Neural cell (in vitro differentiated cells): Measurements from ENCODE around the gene CAPN9. TPM values are rescaled to one million over a fixed set of nuclear protein-coding genes. Genes with fewer than 3 reads are reported as not detected.

Source experiments
- H2AFZ ChIP-seq: fragments of 200-600, 300-800 bp; sonication (generic), shearing (Covaris generic); 2 replicates; pipeline ENCODE4 v1.6.0; 2014; ENCODE audit warnings: low read depth, mild to moderate bottlenecking, antibody characterized with exemption, low read length, moderate library complexity
- H3F3A ChIP-seq: fragments of 200-600 bp; shearing (Covaris generic); 2 replicates; pipeline ENCODE4 v1.6.1; 2016; ENCODE audit warnings: mild to moderate bottlenecking, moderate library complexity, mixed read lengths, antibody characterized with exemption, low read length; ENCODE audit not compliant: insufficient read depth, poor library complexity, severe bottlenecking
- H3K27ac ChIP-seq: fragments of 200-600, 300-800 bp; sonication (generic), shearing (Covaris generic); 2 replicates; pipeline ENCODE4 v1.5.1; 2014; ENCODE audit warnings: mild to moderate bottlenecking, low read length, moderate library complexity
- H3K27me3 ChIP-seq: fragments of 300-800, 200-600 bp; sonication (generic), shearing (Covaris generic); 2 replicates; pipeline ENCODE4 v1.6.0; 2014; ENCODE audit warnings: mild to moderate bottlenecking, low read depth, low read length, moderate library complexity; ENCODE audit not compliant: insufficient read depth
- H3K36me3 ChIP-seq: fragments of 300-800, 200-600 bp; sonication (generic), shearing (Covaris generic); 2 replicates; pipeline ENCODE4 v1.5.1; 2014; ENCODE audit warnings: mild to moderate bottlenecking, antibody characterized with exemption, low read length, moderate library complexity; ENCODE audit not compliant: insufficient read depth
- H3K4me2 ChIP-seq: fragments of 300-800, 200-600 bp; sonication (generic), shearing (Covaris generic); 2 replicates; pipeline ENCODE4 v1.6.0; 2014; ENCODE audit warnings: mild to moderate bottlenecking, low read length
- H3K4me3 ChIP-seq: fragments of 300-800, 200-600 bp; sonication (generic), shearing (Covaris generic); 2 replicates; pipeline ENCODE4 v1.5.1; 2014; ENCODE audit warnings: mild to moderate bottlenecking, low read length, moderate library complexity
- H3K79me2 ChIP-seq: fragments of 200-600 bp; shearing (Covaris generic); replicated peaks from 2 replicates; pipeline ENCODE4 v1.6.0; 2014; ENCODE audit warnings: mild to moderate bottlenecking, low read length, moderate library complexity; ENCODE audit not compliant: insufficient read depth
- H3K9ac ChIP-seq: fragments of 300-800, 200-600 bp; sonication (generic), shearing (Covaris generic); 2 replicates; pipeline ENCODE4 v1.6.1; 2016; ENCODE audit warnings: mild to moderate bottlenecking, low read length, mixed read lengths
- H3K9me2 ChIP-seq: fragments of 200-600 bp; shearing (Covaris generic); 2 replicates; pipeline ENCODE4 v1.6.1; 2016; ENCODE audit warnings: mild to moderate bottlenecking, low read length, mixed read lengths; ENCODE audit not compliant: insufficient read depth
- H3K9me3 ChIP-seq: fragments of 200-600, 300-800 bp; sonication (generic), shearing (Covaris generic); 2 replicates; pipeline ENCODE4 v1.6.1; 2016; ENCODE audit warnings: mild to moderate bottlenecking, mixed run types, low read length, moderate library complexity, mixed read lengths
- H4K20me1 ChIP-seq: fragments of 200-600 bp; shearing (Covaris generic); 2 replicates; pipeline ENCODE4 v1.6.1; 2016; ENCODE audit warnings: mild to moderate bottlenecking, mixed run types; ENCODE audit not compliant: insufficient read depth
- CTCF ChIP-seq: fragments of 450-650 bp; IDR thresholded peaks from 2 replicates; pipeline ENCODE4 v1.5.1; 2014; ENCODE audit warnings: antibody characterized with exemption, mild to moderate bottlenecking, moderate library complexity; ENCODE audit not compliant: poor library complexity, severe bottlenecking
- EP300 ChIP-seq: fragments of 450-650 bp; conservative IDR thresholded peaks from 2 replicates; pipeline ENCODE4 v1.6.1; 2014; ENCODE audit warnings: antibody characterized with exemption, mild to moderate bottlenecking, moderate library complexity; ENCODE audit not compliant: poor library complexity, severe bottlenecking
- EZH2 ChIP-seq: fragments of 200-600, 300-800 bp; shearing (Covaris generic), sonication (generic); IDR thresholded peaks from 2 replicates; pipeline ENCODE4 v1.6.1; 2014; ENCODE audit warnings: antibody characterized with exemption, low read length, borderline replicate concordance, mild to moderate bottlenecking; ENCODE audit not compliant: insufficient read depth, poor library complexity, severe bottlenecking
- MXI1 ChIP-seq: fragments of 450-650 bp; conservative IDR thresholded peaks from 2 replicates; pipeline ENCODE4 v1.6.1; 2014; ENCODE audit warnings: antibody characterized with exemption, mild to moderate bottlenecking; ENCODE audit not compliant: poor library complexity, severe bottlenecking
- POLR2AphosphoS5 ChIP-seq: IDR thresholded peaks from 2 replicates; pipeline ENCODE4 v1.6.1; 2012
- RAD21 ChIP-seq: fragments of 450-650 bp; conservative IDR thresholded peaks from 2 replicates; pipeline ENCODE4 v1.6.1; 2014; ENCODE audit warnings: antibody characterized with exemption, mild to moderate bottlenecking, moderate library complexity
- REST ChIP-seq: IDR thresholded peaks from 2 replicates; pipeline ENCODE4 v1.6.1; 2012; ENCODE audit warnings: borderline replicate concordance
- SMC3 ChIP-seq: fragments of 450-650 bp; conservative IDR thresholded peaks from 2 replicates; pipeline ENCODE4 v1.6.1; 2014; ENCODE audit warnings: antibody characterized with exemption, mild to moderate bottlenecking, moderate library complexity; ENCODE audit not compliant: poor library complexity
- TAF1 ChIP-seq: IDR thresholded peaks from 2 replicates; pipeline ENCODE4 v1.6.1; 2012; ENCODE audit warnings: low read depth
- polyA plus RNA-seq: library from polyadenylated mRNA; depleted of rRNA; stranded (reverse); fragments of >200 nt; gene quantifications from 2 replicates; pipeline ENCODE4 v1.2.3, GENCODE V29; 2014

CAPN9 gene
- polyA plus RNA-seq, 1 donor from 2014 or later = 0.14 TPM

- Histone ChIP-seq H3K27ac (no peak overlapping the region), H3K4me3 (no peak overlapping the region), H3F3A (no peaks in the 10 kb centered on the region), H3K27me3 (no peaks in the 10 kb centered on the region), H3K9ac (no peak overlapping the region), H3K36me3 (no peaks in the 10 kb centered on the region), H4K20me1 (no peaks in the 10 kb centered on the region), H3K4me2 (no peak overlapping the region), H2AFZ (no peak overlapping the region), H3K9me3 (no peaks in the 10 kb centered on the region), H3K79me2 (no peaks in the 10 kb centered on the region), H3K9me2 (no peaks in the 10 kb centered on the region)
- TF ChIP-seq MXI1 (no peak), EZH2 (no peak), SMC3 (no peak), REST (no peak)
Measured at GRCh38 chr1:230759369-230760065, 12.3 kb downstream of the CAPN9 start.

- no peak overlapping the region for H2AFZ ChIP-seq
- TF ChIP-seq POLR2AphosphoS5 = no peak
- TF ChIP-seq TAF1 = no peak
- no peak for TF ChIP-seq MXI1
- TF ChIP-seq EP300 = no peak
- TF ChIP-seq REST = no peak
- no peak for TF ChIP-seq EZH2
- TF ChIP-seq SMC3 = no peak
- TF ChIP-seq CTCF = no peak
- TF ChIP-seq RAD21 = no peak
- no peaks in the 10 kb centered on the region for H4K20me1 ChIP-seq
Measured at GRCh38 chr1:230760360-230760827, 13.2 kb downstream of the CAPN9 start.

More at GRCh38 chr1:230760360-230760827, 13.2 kb downstream of the CAPN9 start:
- Histone ChIP-seq H3K4me3 (no peak overlapping the region), H3K9me2 (no peaks in the 10 kb centered on the region), H3K36me3 (no peaks in the 10 kb centered on the region), H3K4me2 (no peak overlapping the region), H3F3A (no peaks in the 10 kb centered on the region), H3K27me3 (no peaks in the 10 kb centered on the region), H3K79me2 (no peaks in the 10 kb centered on the region), H3K9ac (no peak overlapping the region), H3K9me3 (no peaks in the 10 kb centered on the region), H3K27ac (no peak overlapping the region)
